KMS-11 (cell line): Measurements from ENCODE around the gene ERCC2.

ENCODE experiments used
- H2AFZ ChIP-seq: fragments of 200-600 bp; sonication (generic); 2 replicates; pipeline ENCODE4 v1.6.1; 2016; ENCODE audit warnings: antibody characterized with exemption, mixed run types, low read depth
- H3K27ac ChIP-seq: fragments of 200-600 bp; sonication (generic); 2 replicates; pipeline ENCODE4 v1.6.1; 2016; ENCODE audit warnings: mild to moderate bottlenecking, mixed run types
- H3K27me3 ChIP-seq: fragments of 200-600 bp; sonication (generic); 2 replicates; pipeline ENCODE4 v1.6.1; 2017; ENCODE audit warnings: mild to moderate bottlenecking, low read depth, mixed run types, moderate library complexity; ENCODE audit not compliant: insufficient read depth
- H3K36me3 ChIP-seq: fragments of 200-600 bp; sonication (generic); 2 replicates; pipeline ENCODE4 v1.6.1; 2017; ENCODE audit warnings: mild to moderate bottlenecking, mixed run types; ENCODE audit not compliant: insufficient read depth
- H3K4me1 ChIP-seq: fragments of 200-600 bp; sonication (generic); 2 replicates; pipeline ENCODE4 v1.6.1; 2016; ENCODE audit warnings: mild to moderate bottlenecking, low read depth, mixed run types; ENCODE audit not compliant: poor library complexity, severe bottlenecking
- H3K4me2 ChIP-seq: fragments of 200-600 bp; sonication (generic); 2 replicates; pipeline ENCODE4 v1.7.0; 2016; ENCODE audit warnings: mild to moderate bottlenecking, mixed run types
- H3K4me3 ChIP-seq: fragments of 200-600 bp; sonication (generic); IDR thresholded peaks from 2 replicates; pipeline ENCODE4 v1.6.1; 2017; ENCODE audit warnings: low read depth, low read length, mixed read lengths; ENCODE audit not compliant: insufficient read depth
- H3K79me2 ChIP-seq: fragments of 200-600 bp; sonication (generic); 2 replicates; pipeline ENCODE4 v1.6.1; 2016; ENCODE audit warnings: low read depth, mixed run types; ENCODE audit not compliant: insufficient read depth
- H3K9ac ChIP-seq: fragments of 200-600 bp; sonication (generic); 2 replicates; pipeline ENCODE4 v1.6.1; 2016; ENCODE audit warnings: mild to moderate bottlenecking, mixed run types
- H4K20me1 ChIP-seq: fragments of 200-600 bp; sonication (generic); 2 replicates; pipeline ENCODE4 v1.6.1; 2016; ENCODE audit warnings: mild to moderate bottlenecking, mixed run types; ENCODE audit not compliant: insufficient read depth
- CTCF ChIP-seq: fragments of 200-600 bp; sonication (generic); conservative IDR thresholded peaks from 2 replicates; pipeline ENCODE4 v1.6.1; 2017; ENCODE audit warnings: low read depth, mild to moderate bottlenecking, antibody characterized with exemption, low read length, moderate library complexity, mixed read lengths

ERCC2 gene

GRCh38 chr19:45306518-45307027, 63.8 kb downstream of the ERCC2 start:
- H3K4me2 ChIP-seq = no peak overlapping the region
- TF ChIP-seq CTCF = no peak
- no peaks in the 10 kb centered on the region for H3K79me2 ChIP-seq
- peaks cover 2% of the 10 kb centered on the region; the same call in 1 of the 2 replicates for H3K27me3 ChIP-seq
- H2AFZ ChIP-seq = no peak overlapping the region
- H3K36me3 ChIP-seq = no peaks in the 10 kb centered on the region
- H3K4me1 ChIP-seq = no peaks in the 10 kb centered on the region
- no peak overlapping the region for H3K27ac ChIP-seq
- H3K4me3 ChIP-seq = no peak overlapping the region
- no peaks in the 10 kb centered on the region for H4K20me1 ChIP-seq
- no peak overlapping the region for H3K9ac ChIP-seq

GRCh38 chr19:45306040-45306439, 64.3 kb downstream of the ERCC2 start:
- no peak overlapping the region for H3K4me3 ChIP-seq
- peaks cover 2% of the 10 kb centered on the region; the same call in 1 of the 2 replicates for H3K27me3 ChIP-seq
- no peaks in the 10 kb centered on the region for H3K79me2 ChIP-seq

GRCh38 chr19:45305421-45305820, 65.0 kb downstream of the ERCC2 start:
- H3K4me2 ChIP-seq = no peak overlapping the region
- no peaks in the 10 kb centered on the region for H3K36me3 ChIP-seq
- H3K27me3 ChIP-seq = peaks cover 2% of the 10 kb centered on the region; the same call in 1 of the 2 replicates
- H4K20me1 ChIP-seq = no peaks in the 10 kb centered on the region
- no peaks in the 10 kb centered on the region for H3K79me2 ChIP-seq
- TF ChIP-seq CTCF = no peak
- H3K4me3 ChIP-seq = no peak overlapping the region
- no peak overlapping the region for H3K27ac ChIP-seq
- no peak overlapping the region for H2AFZ ChIP-seq
- no peak overlapping the region for H3K9ac ChIP-seq
- no peaks in the 10 kb centered on the region for H3K4me1 ChIP-seq

More at GRCh38 chr19:45306040-45306439, 64.3 kb downstream of the ERCC2 start:
- H3K4me2 ChIP-seq = no peak overlapping the region
- H3K4me1 ChIP-seq = no peaks in the 10 kb centered on the region
- no peak overlapping the region for H3K27ac ChIP-seq
- H3K36me3 ChIP-seq = no peaks in the 10 kb centered on the region
- no peak overlapping the region for H3K9ac ChIP-seq
- H2AFZ ChIP-seq = no peak overlapping the region
- H4K20me1 ChIP-seq = no peaks in the 10 kb centered on the region
- TF ChIP-seq CTCF = no peak

- H2AFZ ChIP-seq = no peak overlapping the region
- no peak overlapping the region for H3K9ac ChIP-seq
- H3K4me2 ChIP-seq = no peak overlapping the region
- H3K36me3 ChIP-seq = no peaks in the 10 kb centered on the region
- H3K4me1 ChIP-seq = no peaks in the 10 kb centered on the region
- H3K4me3 ChIP-seq = no peak overlapping the region
- no peak overlapping the region for H3K27ac ChIP-seq
- TF ChIP-seq CTCF = no peak
- H3K79me2 ChIP-seq = no peaks in the 10 kb centered on the region
- peaks cover 2% of the 10 kb centered on the region; the same call in 1 of the 2 replicates for H3K27me3 ChIP-seq
- no peaks in the 10 kb centered on the region for H4K20me1 ChIP-seq
Measured at GRCh38 chr19:45305007-45305406, 65.4 kb downstream of the ERCC2 start.
